Measurements from ENCODE around the gene UCP2. TPM values are rescaled to one million over a fixed set of nuclear protein-coding genes. Genes with fewer than 3 reads are reported as not detected.

Gene UCP2
- total RNA-seq, 4 donors from 2014 or later, result 36.7 to 57.6 (median 39.6) TPM

- intact Hi-C loops (cut with DNase I; ENCODE audit: low total_unique reads) (no loop called here), in situ Hi-C loops (cut with MboI; ENCODE audit: low pct_ligation_motif_present in 1 of 4, low pct_unique_long_range_greater_than_20kb in 1 of 4, low sequenced_read_pairs in 3 of 4) (no loop called here)
- H3K27me3 ChIP-seq, result no peaks in the 10 kb centered on the region
- no peak for TF ChIP-seq POLR2A (IDR thresholded peaks at IDR 0.05)
- H3K4me1 ChIP-seq, result peaks cover 3 to 42% (median 24%) of the 10 kb centered on the region in 4 donors
- no peak overlapping the region for H3K4me3 ChIP-seq
- WGBS, 2 donors (ENCODE audit: low coverage in 1 of 2), result 96% methylated on average over 3 of the region's 3 CpGs; no CpG with 5 or more reads in 1 of the 2 donors
- peaks cover 0 to 17% (median 0%) of the 10 kb centered on the region in 4 donors for H3K36me3 ChIP-seq
- H3K27ac ChIP-seq, result peak overlapping the region in 2 of 4 donors; percentile 92
- no peak for DNase-seq
- no peaks in the 10 kb centered on the region for H3K9me3 ChIP-seq
Observed at GRCh38 chr11:73978576-73979086, 4.0 kb downstream of the UCP2 start.

- TF ChIP-seq EP300 (IDR thresholded peaks at IDR 0.05; ENCODE audit: low read depth) (no peak), POLR2A (IDR thresholded peaks at IDR 0.05) (no peak), POLR2AphosphoS5 (IDR thresholded peaks at IDR 0.05) (no peak), CTCF (IDR thresholded peaks at IDR 0.05) (no peak)
- Histone ChIP-seq H3K9me3 (no peaks in the 10 kb centered on the region), H3K36me3 (peaks cover 0 to 17% (median 0%) of the 10 kb centered on the region in 4 donors), H3K4me3 (no peak overlapping the region), H3K27me3 (no peaks in the 10 kb centered on the region), H3K4me1 (peaks cover 10 to 45% (median 27%) of the 10 kb centered on the region in 4 donors), H3K27ac (no peak overlapping the region)
- intact Hi-C loops (cut with DNase I; ENCODE audit: low total_unique reads), result no loop called here
- in situ Hi-C loops (cut with MboI; ENCODE audit: low pct_ligation_motif_present in 1 of 4, low pct_unique_long_range_greater_than_20kb in 1 of 4, low sequenced_read_pairs in 3 of 4), result no loop called here
- DNase-seq, result no peak
- WGBS, 2 donors (ENCODE audit: low coverage in 1 of 2), result 99% methylated on average over 18 of the region's 18 CpGs; no CpG with 5 or more reads in 1 of the 2 donors
Observed at GRCh38 chr11:73977856-73978519, 4.7 kb downstream of the UCP2 start.

GRCh38 chr11:73976451-73977151 is 6.0 kb downstream of the UCP2 start:
- no peak overlapping the region for H3K27ac ChIP-seq
- in situ Hi-C loops (cut with MboI; ENCODE audit: low pct_ligation_motif_present in 1 of 4, low pct_unique_long_range_greater_than_20kb in 1 of 4, low sequenced_read_pairs in 3 of 4) (no loop called here), intact Hi-C loops (cut with DNase I; ENCODE audit: low total_unique reads) (no loop called here)
- TF ChIP-seq CTCF (IDR thresholded peaks at IDR 0.05), result no peak
- no peak for TF ChIP-seq POLR2A (IDR thresholded peaks at IDR 0.05)
- no peak for TF ChIP-seq POLR2AphosphoS5 (IDR thresholded peaks at IDR 0.05)
- no peak for TF ChIP-seq EP300 (IDR thresholded peaks at IDR 0.05; ENCODE audit: low read depth)
- H3K27me3 ChIP-seq, result no peaks in the 10 kb centered on the region
- no peak overlapping the region for H3K4me3 ChIP-seq
- DNase-seq, result no peak
- peaks cover 0 to 17% (median 0%) of the 10 kb centered on the region in 4 donors for H3K36me3 ChIP-seq
- peaks cover 13 to 39% (median 24%) of the 10 kb centered on the region in 4 donors for H3K4me1 ChIP-seq
- 80 to 85% methylated on average over 1 to 14 of the region's 14 CpGs for WGBS, 2 donors (ENCODE audit: low coverage in 1 of 2)
- H3K9me3 ChIP-seq, result no peaks in the 10 kb centered on the region

- H3K9me3 ChIP-seq, result no peaks in the 10 kb centered on the region
- intact Hi-C loops (cut with DNase I; ENCODE audit: low total_unique reads) (no loop called here), in situ Hi-C loops (cut with MboI; ENCODE audit: low pct_ligation_motif_present in 1 of 4, low pct_unique_long_range_greater_than_20kb in 1 of 4, low sequenced_read_pairs in 3 of 4) (no loop called here)
- no peak overlapping the region for H3K4me3 ChIP-seq
- H3K27ac ChIP-seq, result no peak overlapping the region
- WGBS, 2 donors (ENCODE audit: low coverage in 1 of 2), result 85% methylated on average over 6 of the region's 6 CpGs; no CpG with 5 or more reads in 1 of the 2 donors
- DNase-seq, result no peak
- peaks cover 0 to 17% (median 0%) of the 10 kb centered on the region in 4 donors for H3K36me3 ChIP-seq
- H3K4me1 ChIP-seq, result peaks cover 13 to 31% (median 20%) of the 10 kb centered on the region in 4 donors
- H3K27me3 ChIP-seq, result no peaks in the 10 kb centered on the region
- no peak for TF ChIP-seq EP300 (IDR thresholded peaks at IDR 0.05; ENCODE audit: low read depth)
- no peak for TF ChIP-seq POLR2AphosphoS5 (IDR thresholded peaks at IDR 0.05)
Observed at GRCh38 chr11:73975479-73975757, 7.2 kb downstream of the UCP2 start.

All from transverse colon (tissue), 4 donors.